HG02938 (cell line): ENCODE data around the gene TM4SF1.

Experiments used
- ATAC-seq: cut with Tn5 transposase; IDR thresholded peaks from one replicate; pipeline ENCODE4 v1.9.1; 2021; ENCODE audit warnings: mild to moderate bottlenecking, moderate library complexity; ENCODE audit not compliant: unreplicated experiment

The TM4SF1 gene

DNA sequence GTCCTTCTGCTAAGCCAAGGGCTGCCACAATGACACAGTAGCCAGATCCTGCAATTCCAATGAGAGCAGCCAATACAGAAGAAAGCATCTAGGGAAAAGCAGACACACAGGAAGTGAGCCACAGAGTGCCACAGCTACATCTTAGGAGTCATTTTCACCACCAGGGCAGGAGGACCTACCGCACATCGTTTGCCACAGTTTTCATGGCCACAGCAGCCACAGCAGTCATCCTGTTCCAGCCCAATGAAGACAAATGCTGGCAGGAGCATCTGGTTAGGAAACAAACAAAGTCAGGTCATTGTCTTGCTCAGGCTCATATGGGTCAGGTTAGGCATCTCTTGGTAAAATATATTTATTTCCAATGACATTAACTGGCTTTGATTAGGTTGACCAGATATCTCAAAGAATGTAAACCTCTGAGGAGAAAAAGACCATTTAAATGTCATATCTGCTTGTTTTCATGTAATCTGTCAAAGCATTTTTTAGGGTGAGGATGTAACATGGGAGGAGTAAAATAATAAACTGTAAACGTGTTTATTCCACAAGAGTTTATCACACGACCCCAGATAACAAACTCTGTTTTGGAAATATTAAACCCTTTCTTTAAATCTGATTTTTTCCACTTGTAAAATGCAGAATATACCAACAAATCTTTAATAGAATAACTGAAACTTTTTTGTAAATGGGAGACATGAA is 1.8 kb downstream of the TM4SF1 start:
- no peak for ATAC-seq

DNA sequence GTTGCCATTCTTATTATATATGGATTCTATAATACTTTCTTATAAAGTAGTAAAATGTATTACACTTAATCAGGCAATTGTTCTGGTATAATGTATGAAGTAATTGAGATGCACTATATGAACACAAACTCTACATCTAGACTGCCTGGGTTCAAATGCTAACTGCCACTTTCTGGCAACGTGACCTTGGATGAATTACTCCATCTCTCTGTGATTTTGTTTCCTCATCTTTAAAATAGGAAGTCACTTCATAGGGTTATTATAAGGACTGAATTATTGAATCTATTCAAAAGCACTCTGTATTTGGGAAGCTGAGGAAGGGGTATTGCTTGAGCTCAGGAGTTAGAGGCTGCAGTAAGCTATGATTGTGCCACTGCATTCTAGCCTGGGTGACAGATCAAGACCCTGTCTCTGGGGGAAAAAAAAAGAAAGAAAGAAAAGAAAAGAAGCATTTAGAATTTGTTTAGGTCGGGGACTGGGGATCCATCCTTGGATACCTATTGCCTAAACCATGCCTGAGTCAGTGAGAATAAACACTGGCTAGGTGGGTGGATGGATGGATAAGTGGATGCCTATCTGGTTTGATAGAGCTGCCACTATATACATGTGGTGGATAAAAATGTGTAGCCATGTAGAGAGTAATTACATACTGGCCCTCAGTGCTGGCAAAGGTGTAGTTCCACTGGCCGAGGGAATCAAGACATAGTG is 2.5 kb downstream of the TM4SF1 start:
- ATAC-seq, result no peak

DNA sequence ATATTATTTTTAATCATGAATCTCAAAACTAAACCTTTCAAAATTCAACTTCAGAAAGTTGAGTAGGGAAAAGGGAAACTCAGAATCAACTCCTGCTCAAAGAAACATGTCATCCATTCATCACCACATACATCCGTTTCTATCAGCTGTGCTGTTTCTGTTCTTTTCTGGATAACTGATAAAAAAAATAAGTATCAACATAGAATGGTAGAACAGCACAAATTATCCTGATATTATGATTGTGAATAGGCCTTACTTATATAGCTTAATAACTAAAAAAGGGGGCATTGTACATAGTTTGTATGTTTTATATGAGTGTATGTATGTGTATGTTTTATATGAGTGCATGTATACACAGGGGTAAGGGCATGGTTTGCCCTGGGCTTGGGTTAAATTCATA is 3.1 kb downstream of the TM4SF1 start:
- no peak for ATAC-seq

DNA sequence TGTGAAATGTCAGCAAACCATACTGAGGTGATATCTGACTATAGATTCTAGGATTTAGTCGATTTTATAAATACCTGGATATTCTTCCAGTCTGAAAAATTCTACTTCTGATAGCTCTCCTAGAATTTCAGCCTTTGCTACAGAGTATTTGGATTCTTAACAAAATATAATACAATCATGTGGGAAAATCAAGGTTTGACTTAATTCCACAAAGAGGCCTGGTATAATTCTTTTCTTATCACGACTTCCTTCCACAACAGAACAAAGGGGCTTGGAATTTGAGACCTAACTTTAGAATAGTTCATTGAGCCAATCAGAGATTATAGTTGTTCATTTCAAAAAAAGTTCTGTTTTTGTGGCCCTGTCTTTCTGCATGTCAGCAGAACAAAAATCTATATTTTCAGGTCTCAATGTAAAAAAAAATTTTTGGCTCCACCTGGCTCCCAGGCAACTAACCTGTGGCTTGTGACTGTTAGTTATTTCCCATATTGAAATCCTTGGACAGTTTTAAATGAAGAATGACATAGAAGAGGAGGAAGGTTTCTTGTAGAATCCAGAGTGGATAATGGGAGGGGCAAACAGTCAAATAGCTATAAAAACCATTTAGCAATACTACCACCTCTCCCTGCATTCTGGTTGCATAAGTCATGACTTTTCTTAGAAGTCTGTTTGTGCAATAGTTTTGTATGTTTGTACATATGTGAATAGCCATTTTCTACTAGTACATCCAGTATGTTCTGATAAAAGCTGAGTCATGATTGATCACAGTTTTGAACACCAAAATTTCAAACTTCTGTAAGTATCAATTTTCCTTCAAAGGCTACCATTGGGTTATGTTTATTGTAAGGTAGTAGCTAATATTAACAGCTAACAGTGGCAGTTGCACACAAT is 4.0 kb downstream of the TM4SF1 start:
- ATAC-seq, result no peak

DNA sequence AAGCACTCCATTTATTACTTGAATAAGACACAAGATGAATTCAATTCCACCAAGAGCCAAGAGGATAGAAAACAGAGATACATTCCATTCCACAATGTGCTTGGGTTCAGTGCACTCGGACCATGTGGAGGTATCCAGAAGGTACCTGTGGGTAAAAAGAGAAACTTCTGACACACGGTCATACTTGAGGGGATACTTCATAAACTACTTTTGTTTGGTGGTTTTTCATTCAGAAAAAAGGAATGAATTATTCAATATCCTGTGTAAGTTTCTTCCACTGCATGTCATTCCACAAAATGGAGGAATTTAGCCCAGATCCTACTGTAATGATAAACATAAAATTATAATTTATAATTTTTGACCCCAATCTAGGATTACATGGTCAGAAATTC is 5.7 kb downstream of the TM4SF1 start:
- no peak for ATAC-seq

GRCh38 chr3:149371001-149371722 is 6.3 kb downstream of the TM4SF1 start:
- ATAC-seq, result no peak

DNA sequence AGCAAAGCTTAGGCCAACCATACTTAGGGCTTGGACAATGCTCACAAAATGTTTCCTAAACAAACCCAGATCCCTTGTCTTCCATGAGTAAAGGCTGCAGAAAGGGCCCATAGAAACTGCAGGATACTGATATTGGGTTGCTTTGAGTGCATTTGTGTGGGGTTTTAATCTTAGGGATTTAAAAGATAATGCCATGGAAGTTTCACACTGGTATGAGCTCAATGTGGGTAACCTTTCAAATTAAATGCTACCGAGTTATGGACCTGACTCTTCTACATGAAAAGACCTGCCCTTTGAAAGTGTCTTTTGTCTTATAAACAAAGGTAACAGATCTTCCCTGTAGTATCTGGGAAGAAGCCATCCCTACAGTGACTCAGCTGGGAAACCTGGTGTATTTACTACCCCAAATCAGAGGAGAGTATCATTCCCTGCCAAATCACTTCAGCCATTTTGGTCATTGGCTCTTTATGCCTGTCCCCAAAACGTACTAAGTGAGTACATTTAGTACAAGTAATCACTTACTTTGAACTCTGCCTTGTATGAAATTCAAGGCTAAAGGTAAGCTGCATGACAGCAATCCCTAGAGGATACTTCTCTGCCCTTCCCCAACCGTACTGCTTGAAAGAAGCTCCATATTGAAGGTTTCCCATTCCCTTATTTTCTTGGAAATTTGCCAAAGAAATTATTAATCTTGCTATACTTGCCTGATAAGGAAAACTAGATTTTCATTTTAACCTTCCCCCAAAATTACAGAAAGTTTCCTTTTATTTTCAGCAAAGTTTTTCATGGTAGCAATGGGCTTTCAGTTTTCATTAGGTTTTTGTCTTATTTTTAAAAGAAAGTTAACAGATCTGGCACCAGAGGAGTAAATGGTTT is 7.2 kb downstream of the TM4SF1 start:
- ATAC-seq, result no peak

DNA sequence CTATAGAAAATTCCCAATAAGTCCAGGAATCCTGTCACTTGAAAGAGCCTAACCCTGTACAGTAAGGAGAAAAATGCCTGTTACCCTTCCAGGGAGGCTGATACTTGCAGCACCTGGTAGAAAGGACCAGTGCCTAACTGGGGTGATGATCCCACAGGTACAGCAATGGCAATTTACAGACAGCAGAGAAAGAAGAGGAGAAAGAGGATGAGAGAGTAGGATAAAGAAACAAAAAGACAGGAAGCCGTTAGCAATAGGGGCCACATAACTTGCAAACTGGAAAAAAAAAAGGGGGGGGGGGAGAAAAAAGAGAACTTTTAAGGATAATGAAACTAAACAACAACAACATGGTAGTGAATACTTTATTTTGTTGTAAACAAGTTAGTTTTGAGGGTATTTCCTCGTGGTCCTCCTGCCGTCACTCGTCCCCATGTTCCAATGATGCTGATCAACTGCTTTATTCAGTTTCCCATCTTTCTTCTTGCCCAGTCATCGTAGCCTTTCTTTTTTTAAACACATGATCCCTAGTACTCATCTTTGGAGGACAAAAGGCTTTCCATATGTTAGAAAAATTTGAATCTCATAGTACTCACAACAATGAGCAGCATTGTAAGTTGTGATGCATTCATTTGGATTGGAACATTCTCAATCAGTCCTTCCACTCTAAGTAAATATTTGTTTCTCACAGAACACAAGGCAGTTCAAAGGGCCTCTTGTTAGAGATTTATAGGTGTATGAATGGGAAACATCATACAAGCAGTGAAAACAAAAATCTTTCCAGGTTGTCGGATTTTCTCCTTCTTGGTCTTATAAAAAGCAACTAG is 8.6 kb downstream of the TM4SF1 start:
- no peak for ATAC-seq

DNA sequence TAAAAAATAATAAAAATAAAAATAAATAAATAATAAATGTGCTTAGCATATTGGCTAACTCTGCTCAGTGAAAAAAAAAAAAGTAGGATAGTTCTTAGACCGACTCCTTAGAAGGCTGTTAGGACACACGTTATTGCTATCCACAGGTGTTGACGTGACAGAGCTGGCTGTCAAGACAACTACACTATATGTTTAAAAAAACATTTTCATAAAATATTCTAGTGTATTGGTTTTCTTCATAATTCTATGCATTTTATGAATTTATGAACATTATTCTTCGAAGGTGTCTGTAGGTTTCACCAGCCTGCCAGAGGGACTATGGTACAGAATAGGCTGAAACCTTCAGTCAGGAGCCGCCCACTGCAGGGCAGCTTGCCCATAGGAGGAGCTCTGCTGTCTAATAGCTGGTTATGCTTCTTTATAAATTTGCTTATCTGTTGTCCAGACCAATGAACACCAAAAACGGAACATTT is 9.2 kb downstream of the TM4SF1 start:
- no peak for ATAC-seq

DNA sequence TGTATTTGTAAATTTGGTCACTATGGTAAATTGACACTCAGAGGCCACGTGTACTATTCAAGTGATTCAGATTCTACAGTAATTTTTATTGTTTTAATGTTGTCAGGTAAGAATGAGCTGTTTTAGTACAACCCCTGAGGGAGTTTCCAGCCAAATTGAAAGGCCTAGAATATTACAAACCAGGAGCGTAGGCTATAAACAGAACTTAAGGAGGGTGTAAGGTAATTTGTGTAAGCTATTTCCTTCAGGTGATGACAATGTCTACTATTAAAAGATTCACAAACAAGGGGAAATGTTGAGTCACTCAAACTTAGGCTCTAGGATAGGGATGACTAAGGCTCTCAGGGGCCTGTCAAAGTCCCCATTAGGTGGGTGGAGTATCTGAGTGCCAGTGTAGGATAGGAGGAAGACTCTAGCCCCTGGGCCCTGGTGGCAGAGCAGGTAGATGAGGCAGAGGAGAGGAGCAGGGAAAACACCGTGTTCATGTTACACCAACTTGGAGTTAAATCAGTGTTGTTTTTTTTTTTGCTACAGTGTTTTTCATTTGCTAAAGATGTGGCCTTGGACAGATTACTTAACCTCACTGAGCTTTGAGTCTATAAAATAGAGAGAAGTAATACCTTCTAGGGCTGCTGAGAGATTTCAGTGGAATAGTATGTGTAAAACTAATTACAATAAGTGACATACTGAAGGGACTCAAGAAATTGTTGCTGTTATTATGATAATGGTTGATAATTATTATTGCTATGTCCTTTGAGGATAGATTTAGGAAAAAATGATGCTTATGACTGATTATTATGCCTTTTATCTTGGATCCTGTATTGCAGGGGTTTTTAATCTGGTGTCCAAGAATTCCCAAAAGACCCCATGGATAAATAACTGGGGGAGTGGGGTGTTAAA is 10.3 kb downstream of the TM4SF1 start:
- ATAC-seq, result no peak

GRCh38 chr3:149366031-149366430 is 11.4 kb downstream of the TM4SF1 start:
- no peak for ATAC-seq

DNA sequence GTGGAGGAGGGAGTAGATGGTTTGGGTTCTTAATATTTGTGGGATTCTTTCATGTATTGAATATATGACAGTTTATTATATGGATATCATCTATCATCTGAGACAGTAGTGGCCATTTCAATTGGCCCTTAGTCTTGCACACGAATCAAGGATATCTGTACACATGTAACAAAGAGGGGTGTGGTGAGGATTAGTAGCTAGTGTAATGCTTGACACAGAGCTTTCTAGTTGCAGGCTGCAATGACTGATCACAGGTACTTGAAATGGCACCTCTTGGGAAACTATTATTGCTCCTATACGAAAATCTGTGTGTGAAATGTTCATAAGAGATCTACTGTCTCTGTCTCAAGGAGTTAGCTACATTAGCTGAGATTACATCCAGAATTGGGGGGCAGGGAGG is 12.8 kb downstream of the TM4SF1 start:
- ATAC-seq, result no peak

DNA sequence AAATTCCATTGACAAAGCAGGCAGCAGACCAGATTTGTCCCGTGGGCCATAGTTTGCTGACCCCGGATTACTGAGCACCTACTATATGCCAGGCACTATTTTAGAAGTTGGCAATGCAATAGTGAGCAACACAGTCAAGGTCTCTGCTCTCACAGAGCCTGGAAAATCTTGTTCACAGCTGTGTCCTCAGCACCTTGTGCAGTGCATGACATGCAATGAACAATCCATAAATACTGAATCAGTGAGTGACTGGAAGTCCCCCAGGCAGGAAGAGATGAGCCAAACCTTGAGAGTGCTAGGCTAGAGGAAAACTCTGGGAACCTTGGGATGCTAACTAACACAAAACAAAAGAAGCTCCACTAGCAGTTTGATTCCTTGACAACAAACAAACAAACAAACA is 14.4 kb downstream of the TM4SF1 start:
- ATAC-seq, result no peak

DNA sequence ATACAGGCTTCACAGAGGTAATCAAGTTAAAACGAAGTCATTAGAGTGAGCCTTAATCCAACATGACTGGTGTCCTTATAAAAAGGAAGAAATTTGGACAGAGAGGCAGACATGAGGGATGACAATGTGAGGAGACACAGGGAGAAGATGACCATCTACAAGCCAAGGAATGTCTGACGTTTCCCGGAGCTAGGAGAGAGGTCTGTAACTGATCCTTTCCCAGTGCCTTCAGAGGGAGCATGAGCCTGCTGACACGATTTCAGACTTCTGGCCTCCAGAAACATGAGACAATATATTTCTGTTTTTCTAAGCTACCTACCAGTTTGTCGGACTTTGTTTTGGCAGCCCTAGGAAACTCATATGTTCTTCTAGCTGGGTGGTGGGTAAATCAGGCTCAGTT is 15.1 kb downstream of the TM4SF1 start:
- no peak for ATAC-seq

GRCh38 chr3:149356630-149357029 is 20.8 kb downstream of the TM4SF1 start:
- ATAC-seq, result no peak

GRCh38 chr3:149356044-149356592 is 21.3 kb downstream of the TM4SF1 start:
- no peak for ATAC-seq

GRCh38 chr3:149353581-149354184 is 23.8 kb downstream of the TM4SF1 start:
- ATAC-seq, result no peak
